Urinary bladder (tissue), 4 donors: ENCODE measurements around the gene SLC35E1. TPM values are rescaled to one million over a fixed set of nuclear protein-coding genes. Genes with fewer than 3 reads are reported as not detected.
A peak's percentile ranks its signal among the peaks of the same experiment; 100 is the strongest.

Experiments used
- DNase-seq: peaks from one replicate; pipeline ENCODE4 v3.0.0-alpha.2; 2015; ENCODE audit errors: extremely low spot score
- H3K27ac ChIP-seq: one replicate; pipeline ENCODE4 v1.5.1; 2013; ENCODE audit warnings: low read depth, mild to moderate bottlenecking, moderate library complexity
- H3K36me3 ChIP-seq: one replicate; pipeline ENCODE4 v1.6.1; 2013; ENCODE audit warnings: mild to moderate bottlenecking, moderate library complexity; ENCODE audit not compliant: insufficient read depth
- H3K4me1 ChIP-seq: one replicate; pipeline ENCODE4 v1.6.1; 2013; ENCODE audit warnings: mild to moderate bottlenecking, moderate library complexity; ENCODE audit not compliant: insufficient read depth
- H3K4me3 ChIP-seq: one replicate; pipeline ENCODE4 v1.5.1; 2013; ENCODE audit warnings: low read depth, low read length
- WGBS: extraction: QIAGEN DNeasy Blood & Tissue Kit; methylation state at CpG from one replicate; pipeline ENCODE4 v1.1.7; 2013; 5-methylcytosine and 5-hydroxymethylcytosine counted together
- polyA plus RNA-seq: library from polyadenylated mRNA; stranded (reverse); fragments of 200-250 nt; gene quantifications from one replicate; pipeline ENCODE4 v1.2.3, GENCODE V29; 2013
- total RNA-seq: library from RNA; depleted of rRNA; stranded (reverse); fragments of >200 nt; gene quantifications from one replicate; pipeline ENCODE4 v1.2.3, GENCODE V29; 2014
- donor health status: healthy with polysubstance abuse.
- donor health status: healthy.

The SLC35E1 gene
- total and polyA plus RNA-seq, 2 donors: 18.9 to 22.8 TPM

- H3K27ac ChIP-seq: no peak overlapping the region
- no peaks in the 10 kb centered on the region for H3K36me3 ChIP-seq
- H3K4me1 ChIP-seq: no peaks in the 10 kb centered on the region
- 69% methylated on average over 10 of the region's 10 CpGs for WGBS
- no peak for DNase-seq
- H3K4me3 ChIP-seq: no peak overlapping the region
Measured at GRCh38 chr19:16591803-16592556, 19.8 kb upstream of the SLC35E1 start.

DNA sequence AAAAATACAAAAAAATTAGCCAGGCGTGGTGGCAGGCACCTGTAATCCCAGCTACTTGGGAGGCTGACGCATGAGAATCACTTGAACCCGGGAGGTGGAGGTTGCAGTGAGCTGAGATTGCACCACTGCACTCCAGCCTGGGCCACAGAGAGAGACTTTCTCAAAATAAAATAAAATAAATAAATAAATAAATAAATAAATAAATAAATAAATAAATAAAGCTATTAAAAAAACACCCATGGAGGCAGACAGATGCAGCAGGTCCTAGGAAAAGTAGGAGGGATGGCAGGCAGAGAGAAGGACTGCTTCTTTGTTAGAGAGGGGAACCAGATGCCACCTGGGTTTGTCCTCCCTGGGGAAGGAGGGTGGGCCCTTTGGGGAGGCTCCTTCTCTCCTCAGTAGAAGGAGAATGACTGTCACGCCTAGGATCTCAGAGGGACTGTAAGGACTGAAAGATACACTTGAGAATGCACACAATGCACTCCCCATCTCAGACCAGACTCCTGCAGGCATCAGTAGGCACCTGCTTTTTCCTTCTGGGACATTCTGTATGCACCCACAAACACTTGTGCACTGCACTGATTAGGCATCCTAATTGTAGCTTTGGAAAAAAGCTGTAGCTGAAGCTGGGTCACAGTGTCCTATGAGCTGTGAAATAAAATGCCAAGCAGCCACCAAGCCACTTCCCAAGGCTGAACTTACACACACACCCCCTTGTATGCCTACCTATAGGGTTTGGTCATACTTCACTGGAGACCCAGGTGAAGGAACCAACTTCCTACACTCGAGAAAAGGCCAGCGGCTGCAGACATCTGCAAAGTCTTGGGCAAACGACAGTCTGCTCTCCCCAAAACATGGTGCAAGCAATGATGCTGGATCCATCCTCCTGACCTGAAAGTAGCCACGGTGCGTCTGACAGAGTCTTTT lies 18.9 kb upstream of the SLC35E1 start:
- no peaks in the 10 kb centered on the region for H3K4me1 ChIP-seq
- no peaks in the 10 kb centered on the region for H3K36me3 ChIP-seq
- DNase-seq: no peak
- no peak overlapping the region for H3K27ac ChIP-seq
- no peak overlapping the region for H3K4me3 ChIP-seq
- 89% methylated on average over 9 of the region's 9 CpGs for WGBS

DNA sequence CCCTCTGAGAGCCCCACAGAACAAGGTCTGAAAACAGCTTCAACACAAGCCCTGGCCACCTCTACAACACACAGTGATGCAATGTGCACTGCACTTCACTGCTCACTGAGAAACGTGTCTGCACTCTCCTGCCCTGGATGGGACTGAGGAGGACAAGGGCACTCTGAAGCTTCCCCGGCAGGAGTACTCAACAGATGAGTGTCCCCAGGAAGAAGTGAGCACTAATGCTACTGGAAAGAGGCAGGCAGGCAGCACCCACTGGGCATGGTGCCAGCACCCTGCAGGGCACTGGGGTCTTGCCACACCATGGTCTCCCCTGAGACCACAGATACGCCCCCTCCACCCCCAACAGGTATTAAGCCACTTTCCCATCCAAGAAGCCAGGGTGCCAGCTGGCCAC lies 17.7 kb upstream of the SLC35E1 start:
- WGBS: 73% methylated on average over 3 of the region's 3 CpGs
- Histone ChIP-seq H3K4me1 (no peaks in the 10 kb centered on the region), H3K4me3 (no peak overlapping the region), H3K27ac (no peak overlapping the region), H3K36me3 (no peaks in the 10 kb centered on the region)
- no peak for DNase-seq

DNA sequence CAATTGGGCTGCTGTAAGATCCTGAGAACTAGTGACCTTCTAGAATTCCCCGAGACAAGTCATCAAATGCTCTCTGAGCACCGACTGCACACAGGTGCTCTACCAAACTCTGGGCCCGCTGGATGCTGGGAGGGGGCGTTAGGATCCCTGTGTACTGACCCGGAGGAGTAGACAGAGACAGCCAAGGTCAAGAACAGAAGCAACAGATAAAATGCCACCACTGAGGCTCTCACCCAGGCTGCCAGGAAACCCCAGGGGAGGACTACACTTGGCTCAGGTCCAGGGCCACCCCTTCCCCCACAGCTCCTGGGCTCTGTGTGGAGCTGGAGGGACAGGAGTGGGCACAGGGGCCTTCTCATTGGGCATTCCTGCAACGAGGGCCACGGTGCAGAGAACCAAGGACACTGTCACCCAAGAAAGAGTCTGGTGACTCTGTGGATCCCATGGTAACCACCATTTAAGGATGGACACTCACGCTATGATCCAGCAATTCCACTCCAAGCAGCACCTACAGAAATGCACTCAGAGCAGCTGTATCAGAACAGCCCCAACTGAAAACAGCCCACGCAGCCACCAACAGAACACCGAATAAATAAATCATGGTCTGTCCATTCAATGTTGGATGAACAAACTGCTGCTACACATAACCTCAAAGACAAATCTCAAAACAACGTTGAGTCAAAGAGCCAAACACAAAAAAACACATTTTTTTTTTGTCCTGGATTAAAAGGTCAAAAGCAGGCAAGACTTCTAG lies 16.8 kb upstream of the SLC35E1 start:
- Histone ChIP-seq H3K36me3 (no peaks in the 10 kb centered on the region), H3K27ac (no peak overlapping the region), H3K4me1 (no peaks in the 10 kb centered on the region), H3K4me3 (no peak overlapping the region)
- WGBS: 83% methylated on average over 11 of the region's 11 CpGs
- no peak for DNase-seq

DNA sequence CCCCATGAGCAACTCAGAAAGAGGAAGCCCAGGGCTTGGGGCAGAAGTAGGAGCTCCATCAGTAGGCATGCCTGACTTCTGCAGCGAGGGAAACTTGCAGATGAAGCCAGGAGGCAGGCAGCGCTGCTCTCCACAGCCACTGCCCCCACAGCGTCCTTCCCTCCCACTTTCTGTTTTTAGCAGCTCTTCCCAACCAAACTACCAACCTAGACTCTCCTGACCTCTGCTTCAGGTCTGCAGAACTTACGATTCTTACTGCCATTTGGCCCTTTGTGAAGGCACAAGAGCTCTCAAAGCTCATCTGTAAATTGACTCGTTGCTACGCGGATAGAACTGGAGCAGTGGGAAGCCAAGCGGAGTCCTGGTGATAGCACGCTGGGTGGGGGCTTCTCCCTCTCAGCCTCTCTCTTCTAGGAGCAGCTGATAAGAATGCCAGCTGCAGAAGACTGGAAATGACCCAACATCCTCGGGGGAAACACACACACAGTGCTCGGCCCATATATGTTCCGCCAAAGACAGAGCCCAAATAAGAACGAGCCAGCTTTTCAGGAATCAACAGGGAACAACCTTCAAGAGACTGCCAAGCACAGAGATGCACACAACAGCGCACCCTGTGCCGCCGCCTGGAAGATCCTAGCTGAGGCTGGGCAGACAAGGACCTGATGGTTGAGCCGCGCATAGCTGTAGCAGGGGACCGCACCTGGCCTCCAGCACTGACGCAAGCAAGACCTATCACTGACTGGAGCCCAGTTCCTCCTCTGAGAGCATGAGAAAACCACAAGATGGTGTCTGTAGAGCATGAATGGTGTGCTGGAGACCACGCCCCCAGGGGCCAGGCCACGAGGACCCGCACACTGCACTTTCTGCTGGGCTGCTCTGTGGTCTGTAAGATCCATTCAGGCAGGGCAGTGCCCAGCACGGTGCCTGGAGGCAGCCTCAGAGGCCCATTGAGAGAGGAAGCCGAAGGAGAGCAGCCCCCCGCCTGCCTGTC lies 15.9 kb upstream of the SLC35E1 start:
- Histone ChIP-seq H3K4me3 (no peak overlapping the region), H3K27ac (no peak overlapping the region), H3K4me1 (no peaks in the 10 kb centered on the region), H3K36me3 (no peaks in the 10 kb centered on the region)
- no peak for DNase-seq
- WGBS: 20% methylated on average over 26 of the region's 26 CpGs

DNA sequence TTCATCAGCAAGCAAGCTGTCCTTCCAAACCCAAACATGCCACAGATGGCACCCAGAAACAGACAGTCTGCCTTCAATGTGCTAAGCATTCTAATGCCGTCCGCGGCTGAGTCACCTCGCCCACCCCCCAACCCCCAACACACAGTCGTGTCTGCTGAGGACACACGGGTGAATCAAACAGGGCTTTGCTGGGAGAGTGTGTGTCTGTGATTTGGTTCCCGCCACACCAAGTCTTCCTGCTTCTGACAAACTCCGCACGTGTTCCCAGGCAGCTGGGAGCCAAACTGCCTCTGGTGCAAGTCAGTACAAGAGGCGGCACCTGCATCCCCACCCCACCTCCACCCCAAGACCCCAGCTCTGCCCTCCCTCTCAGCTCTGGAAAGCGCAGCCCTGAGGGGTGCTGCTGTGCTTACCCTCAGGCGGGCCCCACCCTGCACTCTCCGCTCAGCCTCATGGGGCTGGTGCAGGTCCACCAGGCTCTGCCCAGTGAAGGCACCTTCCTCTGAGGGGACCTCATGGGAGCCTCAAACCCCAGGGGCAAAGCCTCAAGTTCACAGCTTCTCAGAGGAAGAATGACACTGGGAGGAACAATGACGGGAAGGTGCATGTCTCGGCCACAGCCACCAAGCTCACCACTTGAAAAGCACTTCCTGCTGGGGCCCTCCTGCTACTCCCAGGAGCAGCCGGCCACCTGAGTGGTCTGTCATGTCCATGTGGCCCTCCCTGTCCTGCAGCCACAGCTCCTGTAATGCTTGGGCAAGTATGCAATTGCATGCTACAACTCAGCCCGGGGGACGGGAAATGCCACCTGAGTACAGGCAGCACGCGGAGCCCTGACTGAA lies 15.0 kb upstream of the SLC35E1 start:
- Histone ChIP-seq H3K36me3 (no peaks in the 10 kb centered on the region), H3K27ac (no peak overlapping the region), H3K4me3 (no peak overlapping the region), H3K4me1 (no peaks in the 10 kb centered on the region)
- WGBS: 46% methylated on average over 20 of the region's 20 CpGs
- peak; percentile 25 for DNase-seq

DNA sequence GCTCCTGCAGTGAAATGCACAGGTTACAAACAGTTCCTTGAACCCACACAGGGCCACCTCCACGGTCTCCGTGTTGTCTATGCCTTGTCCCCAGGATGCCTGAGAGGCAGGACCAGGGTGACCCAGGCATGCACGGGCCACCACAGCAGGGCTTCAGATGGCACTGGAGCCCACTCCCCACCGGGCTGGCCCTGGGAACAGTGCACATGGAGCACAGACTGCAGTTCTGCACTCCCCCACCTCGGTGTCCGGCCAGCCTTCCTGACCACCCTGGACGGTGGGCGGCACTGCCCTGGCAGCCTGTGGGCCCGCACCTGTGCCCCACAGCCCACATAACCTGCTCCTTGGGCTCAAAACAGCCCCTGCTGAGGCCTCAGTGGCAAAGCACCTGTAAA lies 14.3 kb upstream of the SLC35E1 start:
- Histone ChIP-seq H3K4me1 (no peaks in the 10 kb centered on the region), H3K27ac (no peak overlapping the region)
- WGBS: 83% methylated on average over 9 of the region's 9 CpGs

DNA sequence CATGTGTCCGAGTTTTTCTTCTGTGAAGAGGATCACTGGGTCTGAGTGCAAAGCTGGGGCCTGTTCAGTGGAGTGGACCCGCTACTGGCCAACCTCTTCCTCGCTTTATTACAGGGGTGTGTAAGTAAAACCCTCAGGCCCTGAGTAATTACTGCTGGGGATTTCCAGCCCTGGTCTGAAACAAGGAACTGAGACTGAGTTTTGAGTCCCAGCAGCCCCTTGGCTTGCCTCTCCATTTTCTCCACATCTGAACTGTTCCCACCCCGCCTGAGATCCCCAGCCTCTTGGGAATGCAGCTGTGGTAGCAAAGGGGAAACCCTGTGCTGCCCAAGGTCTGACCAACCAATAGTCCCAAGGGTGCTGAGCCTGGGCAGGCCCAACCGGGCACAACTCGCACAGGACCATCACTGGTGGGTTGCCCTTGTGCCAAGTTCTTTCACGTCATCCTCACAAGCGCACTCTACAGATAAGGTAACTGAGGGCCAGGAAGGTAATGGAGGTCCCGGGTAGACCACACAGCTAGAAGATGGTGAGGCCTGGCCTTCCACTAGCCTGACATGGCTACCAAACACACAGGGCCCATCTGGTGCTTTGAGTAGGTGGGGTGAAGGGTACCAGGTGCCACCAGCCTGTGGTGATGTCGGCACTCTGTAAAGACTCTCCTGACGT lies 13.7 kb upstream of the SLC35E1 start:
- H3K4me3 ChIP-seq: no peak overlapping the region
- WGBS: 87% methylated on average over 11 of the region's 11 CpGs
- no peaks in the 10 kb centered on the region for H3K4me1 ChIP-seq
- H3K27ac ChIP-seq: no peak overlapping the region
- no peaks in the 10 kb centered on the region for H3K36me3 ChIP-seq
- no peak for DNase-seq

More for the DNA sequence above, 14.3 kb upstream of the SLC35E1 start:
- DNase-seq: no peak
- Histone ChIP-seq H3K36me3 (no peaks in the 10 kb centered on the region), H3K4me3 (no peak overlapping the region)

DNA sequence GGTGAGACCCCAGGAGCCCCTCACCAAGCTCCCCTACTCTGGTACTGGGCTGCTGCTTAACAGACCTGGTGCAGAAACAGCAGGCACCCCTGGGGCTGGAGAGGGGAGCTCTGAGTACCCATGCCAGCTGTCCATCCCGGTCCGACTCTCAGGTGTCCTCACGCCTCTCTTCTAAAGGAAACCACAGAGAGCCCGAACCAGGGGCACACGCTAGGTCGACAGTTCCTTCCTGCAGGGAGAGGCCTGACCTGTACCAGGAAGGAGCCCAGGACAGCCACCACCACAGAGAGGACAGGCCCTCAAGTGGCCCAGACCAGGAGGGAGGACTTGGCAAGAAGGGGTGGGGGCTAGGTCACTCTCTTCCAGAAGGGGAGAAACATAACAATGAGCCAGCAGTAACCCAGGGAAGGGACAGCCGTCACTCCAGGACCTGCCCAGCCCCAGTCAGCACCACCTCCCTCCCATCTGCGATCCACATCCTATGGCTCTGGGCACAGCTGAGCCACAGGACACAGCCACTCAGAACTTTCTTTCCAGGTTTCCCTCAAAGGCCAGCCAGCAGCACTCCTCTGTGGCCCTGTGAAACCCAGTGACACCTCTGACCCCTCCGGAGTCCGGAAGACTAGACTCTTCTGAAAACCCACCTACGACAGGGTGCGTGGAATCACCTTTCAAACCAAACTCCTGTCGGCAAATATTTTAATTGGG lies 13.0 kb upstream of the SLC35E1 start:
- WGBS: 82% methylated on average over 13 of the region's 13 CpGs
- Histone ChIP-seq H3K4me1 (no peaks in the 10 kb centered on the region), H3K27ac (no peak overlapping the region), H3K4me3 (no peak overlapping the region), H3K36me3 (no peaks in the 10 kb centered on the region)
- no peak for DNase-seq

GRCh38 chr19:16584248-16585093 lies 12.3 kb upstream of the SLC35E1 start:
- H3K27ac ChIP-seq: no peak overlapping the region
- 10% methylated on average over 15 of the region's 15 CpGs for WGBS

More at GRCh38 chr19:16584248-16585093, 12.3 kb upstream of the SLC35E1 start:
- no peak for DNase-seq
- Histone ChIP-seq H3K4me3 (no peak overlapping the region), H3K4me1 (no peaks in the 10 kb centered on the region), H3K36me3 (no peaks in the 10 kb centered on the region)
